Tibial artery (tissue), 4 donors: ENCODE measurements around the gene LEFTY2.

Experiments used
- DNase-seq, 2 donors: peaks; one replicate each; pipeline ENCODE4 v3.0.0-alpha.2; 2019
- H3K27ac ChIP-seq, 2 donors: fragments of 200-600 bp; sonication (generic) in 1 of 2; 1 replicate in 1 of 2; 2 replicates in 1 of 2; pipeline ENCODE4 v1.5.1; 2018 to 2019; ENCODE audit warnings: mild to moderate bottlenecking in 1 of 2
- H3K27me3 ChIP-seq, 2 donors: fragments of 200-600 bp; sonication (generic) in 1 of 2; one replicate each; pipeline versions ENCODE4 v1.5.1 to v1.6.0; 2016 to 2019
- H3K36me3 ChIP-seq, 3 donors: fragments of 200-600 bp; sonication (generic) in 2 of 3; one replicate each; pipeline ENCODE4 v1.5.1; 2016 to 2019; ENCODE audit warnings: mild to moderate bottlenecking in 2 of 3
- H3K4me1 ChIP-seq, 4 donors: fragments of 200-600 bp; sonication (generic) in 2 of 4; 1 replicate in 3 of 4; 2 replicates in 1 of 4; pipeline ENCODE4 v1.5.1; 2016 to 2019
- H3K4me3 ChIP-seq, 2 donors: fragments of 200-600 bp; sonication (generic) in 1 of 2; 1 replicate in 1 of 2; 2 replicates in 1 of 2; pipeline ENCODE4 v1.5.1; 2018 to 2019; ENCODE audit warnings: mild to moderate bottlenecking in 2 of 2
- H3K9me3 ChIP-seq, 3 donors: fragments of 200-600 bp; sonication (generic) in 1 of 3; one replicate each; pipeline ENCODE4 v1.5.1; 2016 to 2019
- intact Hi-C: fragments of 100-400 bp; cut with DNase I; formaldehyde crosslinking; loops from one replicate; pipeline ENCODE4 v1.15.0; 2023; ENCODE audit warnings: low total_unique reads
- TF ChIP-seq, protein P1 (sequence below), 2 experiments: fragments of 200-600 bp in 1 of 2; fragments of 450-650 bp in 1 of 2; IDR thresholded peaks; one replicate each; pipeline ENCODE4 v1.5.1; 2017 to 2019; ENCODE audit warnings: antibody characterized with exemption in 2 of 2, mild to moderate bottlenecking in 1 of 2, moderate library complexity in 1 of 2

The LEFTY2 gene

DNA sequence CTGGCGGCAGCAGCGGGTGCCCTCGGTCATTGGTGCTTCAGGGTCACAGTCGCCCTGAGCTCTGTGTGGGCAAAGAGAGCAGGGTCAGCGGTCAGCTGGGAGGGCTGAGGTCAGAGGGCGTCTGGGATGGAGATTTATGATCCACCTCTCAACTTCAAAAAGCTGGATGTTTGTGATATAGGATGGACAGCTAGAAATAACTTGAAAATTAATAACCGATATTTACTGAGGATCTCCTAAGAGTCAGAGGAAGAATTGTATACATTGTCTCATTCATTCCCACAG is 54.0 kb downstream of the LEFTY2 start:
- H3K9me3 ChIP-seq: no peaks in the 10 kb centered on the region
- TF ChIP-seq, protein P1, sequence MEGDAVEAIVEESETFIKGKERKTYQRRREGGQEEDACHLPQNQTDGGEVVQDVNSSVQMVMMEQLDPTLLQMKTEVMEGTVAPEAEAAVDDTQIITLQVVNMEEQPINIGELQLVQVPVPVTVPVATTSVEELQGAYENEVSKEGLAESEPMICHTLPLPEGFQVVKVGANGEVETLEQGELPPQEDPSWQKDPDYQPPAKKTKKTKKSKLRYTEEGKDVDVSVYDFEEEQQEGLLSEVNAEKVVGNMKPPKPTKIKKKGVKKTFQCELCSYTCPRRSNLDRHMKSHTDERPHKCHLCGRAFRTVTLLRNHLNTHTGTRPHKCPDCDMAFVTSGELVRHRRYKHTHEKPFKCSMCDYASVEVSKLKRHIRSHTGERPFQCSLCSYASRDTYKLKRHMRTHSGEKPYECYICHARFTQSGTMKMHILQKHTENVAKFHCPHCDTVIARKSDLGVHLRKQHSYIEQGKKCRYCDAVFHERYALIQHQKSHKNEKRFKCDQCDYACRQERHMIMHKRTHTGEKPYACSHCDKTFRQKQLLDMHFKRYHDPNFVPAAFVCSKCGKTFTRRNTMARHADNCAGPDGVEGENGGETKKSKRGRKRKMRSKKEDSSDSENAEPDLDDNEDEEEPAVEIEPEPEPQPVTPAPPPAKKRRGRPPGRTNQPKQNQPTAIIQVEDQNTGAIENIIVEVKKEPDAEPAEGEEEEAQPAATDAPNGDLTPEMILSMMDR (IDR thresholded peaks at IDR 0.05): no peak
- no peak overlapping the region for H3K27ac ChIP-seq
- intact Hi-C loops: no loop called here
- H3K4me3 ChIP-seq: no peak overlapping the region
- peaks cover 0 to 14% (median 4%) of the 10 kb centered on the region in 4 donors for H3K4me1 ChIP-seq
- no peaks in the 10 kb centered on the region for H3K36me3 ChIP-seq
- peaks cover 0 to 12% of the 10 kb centered on the region in 2 donors for H3K27me3 ChIP-seq
- no peak for DNase-seq
